Measurements from ENCODE around the gene SULT4A1.

GRCh38 chr22:43847376-43848289 is 14.7 kb downstream of the SULT4A1 start:
- TF ChIP-seq CTCF (IDR thresholded peaks at IDR 0.05) (no peak), POLR2A (IDR thresholded peaks at IDR 0.05) (no peak)

All from esophagus squamous epithelium (tissue), 4 donors.